ENCODE data around the gene CTTNBP2.

GRCh38 chr7:117669818-117670217 lies 203.4 kb downstream of the CTTNBP2 start:
- TF ChIP-seq CTCF (IDR thresholded peaks at IDR 0.05; ENCODE audit: low read length) (no peak), EZH2 (optimal IDR thresholded peaks at IDR 0.05; ENCODE audit: low read depth, low read length) (no peak), EZH2phosphoT487 (IDR thresholded peaks at IDR 0.05; ENCODE audit: low read length) (no peak)
